Duodenal mucosa (tissue), 2 donors: Measurements from ENCODE around the gene CCNY.
"Not testable (repeated sequence)": the region's sequence is repeated elsewhere in the genome, so short reads cannot be mapped to it uniquely, and the experiment has no call there.

Experiments used
- H3K27ac ChIP-seq: one replicate; pipeline ENCODE4 v1.7.0; 2013; ENCODE audit warnings: low read depth, low read length
- H3K27me3 ChIP-seq, 2 donors: one replicate each; pipeline ENCODE4 v1.7.0; 2013; ENCODE audit warnings: low read length in 2 of 2, control low read depth in 1 of 2; ENCODE audit not compliant: insufficient read depth in 2 of 2, control insufficient read depth in 1 of 2
- H3K36me3 ChIP-seq, 2 donors: one replicate each; pipeline ENCODE4 v1.7.0; 2013; ENCODE audit warnings: low read length in 2 of 2, control low read depth in 1 of 2; ENCODE audit not compliant: insufficient read depth in 2 of 2, control insufficient read depth in 1 of 2
- H3K4me1 ChIP-seq, 2 donors: one replicate each; pipeline ENCODE4 v1.7.0; 2013; ENCODE audit warnings: low read length in 2 of 2, control low read depth in 1 of 2; ENCODE audit not compliant: insufficient read depth in 2 of 2, control insufficient read depth in 1 of 2
- H3K4me3 ChIP-seq, 2 donors: one replicate each; pipeline ENCODE4 v1.7.0; 2013; ENCODE audit warnings: low read length in 2 of 2, low read depth in 1 of 2
- H3K9ac ChIP-seq, 2 donors: one replicate each; pipeline ENCODE4 v1.7.0; 2013; ENCODE audit warnings: low read length in 2 of 2, low read depth in 1 of 2
- H3K9me3 ChIP-seq, 2 donors: one replicate each; pipeline ENCODE4 v1.7.0; 2013; ENCODE audit warnings: low read length in 2 of 2, control low read depth in 1 of 2; ENCODE audit not compliant: control insufficient read depth in 1 of 2

The CCNY gene

GRCh38 chr10:35336084-35336831 is at the start of gene CCNY:
Gene CCNY (plus strand): TSS chr10:35336509. CDS start chr10:35337054, 545 bp downstream.
- H3K9me3 ChIP-seq, result no peaks in the 10 kb centered on the region
- H3K4me3 ChIP-seq, result peak within 1 kb of the TSS; percentile 75 to 85
- no peaks in the 10 kb centered on the region for H3K27me3 ChIP-seq
- H3K36me3 ChIP-seq, result peaks cover 0 to 2% of the 10 kb centered on the region in 2 donors
- peak within 1 kb of the TSS; percentile 16 for H3K27ac ChIP-seq
- H3K4me1 ChIP-seq, result peaks cover 33 to 39% of the 10 kb centered on the region in 2 donors
- H3K9ac ChIP-seq, result peak within 1 kb of the TSS; percentile 69 to 70

- Histone ChIP-seq H3K4me1 (no peaks in the 10 kb centered on the region), H3K36me3 (no peaks in the 10 kb centered on the region), H3K4me3 (no peak overlapping the region), H3K9me3 (no peaks in the 10 kb centered on the region), H3K27ac (no peak overlapping the region), H3K27me3 (no peaks in the 10 kb centered on the region), H3K9ac (no peak overlapping the region)
Measured at GRCh38 chr10:35289198-35289597, 47.1 kb upstream of the CCNY start.

- H3K9me3 ChIP-seq, result no peaks in the 10 kb centered on the region
- H3K4me3 ChIP-seq, result no peak overlapping the region
- H3K9ac ChIP-seq, result no peak overlapping the region
- H3K27ac ChIP-seq, result no peak overlapping the region
- H3K4me1 ChIP-seq, result no peaks in the 10 kb centered on the region
- no peaks in the 10 kb centered on the region for H3K27me3 ChIP-seq
- H3K36me3 ChIP-seq, result no peaks in the 10 kb centered on the region
Measured at GRCh38 chr10:35294506-35294905, 41.8 kb upstream of the CCNY start.

- H3K27ac ChIP-seq, result no peak overlapping the region
- no peak overlapping the region for H3K4me3 ChIP-seq
- peaks cover 0 to 4% of the 10 kb centered on the region in 2 donors for H3K4me1 ChIP-seq
- H3K27me3 ChIP-seq, result no peaks in the 10 kb centered on the region
- H3K9ac ChIP-seq, result no peak overlapping the region
- H3K9me3 ChIP-seq, result no peaks in the 10 kb centered on the region
- H3K36me3 ChIP-seq, result no peaks in the 10 kb centered on the region
Measured at GRCh38 chr10:35299016-35299415, 37.3 kb upstream of the CCNY start.

GRCh38 chr10:35300063-35300699 is 36.1 kb upstream of the CCNY start:
- no peaks in the 10 kb centered on the region for H3K27me3 ChIP-seq
- no peak overlapping the region for H3K27ac ChIP-seq
- no peak overlapping the region for H3K9ac ChIP-seq
- H3K9me3 ChIP-seq, result no peaks in the 10 kb centered on the region
- H3K4me1 ChIP-seq, result peaks cover 0 to 4% of the 10 kb centered on the region in 2 donors
- H3K36me3 ChIP-seq, result no peaks in the 10 kb centered on the region
- no peak overlapping the region for H3K4me3 ChIP-seq

GRCh38 chr10:35304649-35305048 is 31.7 kb upstream of the CCNY start:
- peaks cover 5 to 9% of the 10 kb centered on the region in 2 donors for H3K4me1 ChIP-seq
- no peaks in the 10 kb centered on the region for H3K9me3 ChIP-seq
- H3K9ac ChIP-seq, result no peak overlapping the region
- H3K27ac ChIP-seq, result no peak overlapping the region
- no peak overlapping the region for H3K4me3 ChIP-seq
- no peaks in the 10 kb centered on the region for H3K27me3 ChIP-seq
- H3K36me3 ChIP-seq, result no peaks in the 10 kb centered on the region

GRCh38 chr10:35306852-35307251 is 29.5 kb upstream of the CCNY start:
- Histone ChIP-seq H3K9ac (peak overlapping the region; percentile 9 to 10), H3K4me3 (peak overlapping the region; percentile 8 to 17), H3K9me3 (no peaks in the 10 kb centered on the region), H3K27ac (no peak overlapping the region), H3K4me1 (peaks cover 5 to 6% of the 10 kb centered on the region in 2 donors), H3K36me3 (no peaks in the 10 kb centered on the region), H3K27me3 (no peaks in the 10 kb centered on the region)

GRCh38 chr10:35307297-35307696 is 29.0 kb upstream of the CCNY start:
- Histone ChIP-seq H3K9ac (peak overlapping the region in 1 of 2 donors; percentile 9), H3K27me3 (no peaks in the 10 kb centered on the region), H3K4me3 (peak overlapping the region; percentile 8 to 17), H3K4me1 (peaks cover 5 to 6% of the 10 kb centered on the region in 2 donors), H3K27ac (no peak overlapping the region), H3K36me3 (no peaks in the 10 kb centered on the region), H3K9me3 (no peaks in the 10 kb centered on the region)

GRCh38 chr10:35308809-35309208 is 27.5 kb upstream of the CCNY start:
- H3K4me1 ChIP-seq, result peaks cover 5 to 6% of the 10 kb centered on the region in 2 donors
- H3K9ac ChIP-seq, result no peak overlapping the region
- no peak overlapping the region for H3K27ac ChIP-seq
- no peak overlapping the region for H3K4me3 ChIP-seq
- no peaks in the 10 kb centered on the region for H3K36me3 ChIP-seq
- H3K9me3 ChIP-seq, result no peaks in the 10 kb centered on the region
- no peaks in the 10 kb centered on the region for H3K27me3 ChIP-seq

- H3K27ac ChIP-seq, H3K4me1 ChIP-seq, H3K4me3 ChIP-seq, H3K36me3 ChIP-seq, H3K27me3 ChIP-seq, H3K9ac ChIP-seq, H3K9me3 ChIP-seq: not testable (repeated sequence)
Measured at GRCh38 chr10:35314142-35314541, 22.2 kb upstream of the CCNY start.
